Ishikawa (cell line): ENCODE measurements around the gene TM7SF2.

Experiments
- CREB1 ChIP-seq: IDR thresholded peaks from 2 replicates; pipeline ENCODE4 v1.6.1; 2012; ENCODE audit warnings: low read depth
- EGR1 ChIP-seq: IDR thresholded peaks from 2 replicates; pipeline ENCODE4 v1.6.1; 2012
- EP300 ChIP-seq: IDR thresholded peaks from 2 replicates; pipeline ENCODE4 v1.6.1; 2012; ENCODE audit warnings: borderline replicate concordance
- MAX ChIP-seq: IDR thresholded peaks from 2 replicates; pipeline ENCODE4 v1.6.1; 2012
- RAD21 ChIP-seq: IDR thresholded peaks from 2 replicates; pipeline ENCODE4 v1.6.1; 2012; ENCODE audit warnings: low read depth
- REST ChIP-seq: IDR thresholded peaks from 2 replicates; pipeline ENCODE4 v1.6.1; 2012; ENCODE audit warnings: low read depth, mild to moderate bottlenecking
- TAF1 ChIP-seq: IDR thresholded peaks from 2 replicates; pipeline ENCODE4 v1.6.1; 2012; ENCODE audit warnings: low read depth, mild to moderate bottlenecking
- TEAD4 ChIP-seq: IDR thresholded peaks from 2 replicates; pipeline ENCODE4 v1.6.1; 2012
- YY1 ChIP-seq: IDR thresholded peaks from 2 replicates; pipeline ENCODE4 v1.6.1; 2012; ENCODE audit warnings: low read depth
- ZBTB7A ChIP-seq: IDR thresholded peaks from 2 replicates; pipeline ENCODE4 v1.6.1; 2012; ENCODE audit warnings: low read depth
- TF ChIP-seq, protein P1 (sequence below): IDR thresholded peaks from 2 replicates; pipeline ENCODE4 v1.6.1; 2012

DNA sequence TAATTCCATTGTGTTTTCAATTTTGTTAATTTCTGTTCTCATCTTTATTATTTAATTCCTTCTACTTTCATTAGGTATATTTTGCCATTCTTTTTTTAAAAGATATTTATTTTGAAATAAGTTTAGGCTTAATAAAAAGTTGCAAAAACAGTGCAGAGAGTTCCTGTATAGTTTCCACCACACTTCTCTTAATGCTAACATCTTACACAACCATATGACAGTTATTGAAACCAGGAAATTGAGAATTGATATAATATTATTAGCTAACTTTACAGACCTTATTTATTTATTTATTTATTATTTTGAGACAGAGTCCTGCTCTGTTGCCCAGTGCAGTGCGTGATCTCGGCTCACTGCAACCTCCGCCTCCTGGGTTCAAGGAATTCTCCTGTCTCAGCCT, 44.6 kb downstream of the TM7SF2 start:
- no peak for TF ChIP-seq CREB1
- no peak for TF ChIP-seq TEAD4
- TF ChIP-seq, protein P1, sequence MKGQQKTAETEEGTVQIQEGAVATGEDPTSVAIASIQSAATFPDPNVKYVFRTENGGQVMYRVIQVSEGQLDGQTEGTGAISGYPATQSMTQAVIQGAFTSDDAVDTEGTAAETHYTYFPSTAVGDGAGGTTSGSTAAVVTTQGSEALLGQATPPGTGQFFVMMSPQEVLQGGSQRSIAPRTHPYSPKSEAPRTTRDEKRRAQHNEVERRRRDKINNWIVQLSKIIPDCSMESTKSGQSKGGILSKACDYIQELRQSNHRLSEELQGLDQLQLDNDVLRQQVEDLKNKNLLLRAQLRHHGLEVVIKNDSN = no peak
- no peak for TF ChIP-seq RAD21
- no peak for TF ChIP-seq TAF1
- no peak for TF ChIP-seq REST
- TF ChIP-seq EP300 = no peak
- no peak for TF ChIP-seq EGR1
- TF ChIP-seq YY1 = no peak
- TF ChIP-seq ZBTB7A = no peak
- TF ChIP-seq MAX = no peak
